Ascending aorta (tissue), 2 donors: ENCODE measurements around the gene ENAM. TPM values are rescaled to one million over a fixed set of nuclear protein-coding genes. Genes with fewer than 3 reads are reported as not detected.
"Not testable (repeated sequence)": the region's sequence is repeated elsewhere in the genome, so short reads cannot be mapped to it uniquely, and the experiment has no call there.

ENCODE experiments used
- DNase-seq, 2 donors: peaks; one replicate each; pipeline ENCODE4 v3.0.0-alpha.2; 2019; ENCODE audit warnings: low spot score in 2 of 2
- H3K27ac ChIP-seq, 2 donors: fragments of 200-600 bp; sonication (generic); one replicate each; pipeline ENCODE4 v1.5.1; 2016 to 2017; ENCODE audit warnings: mild to moderate bottlenecking in 1 of 2
- H3K27me3 ChIP-seq: fragments of 200-600 bp; sonication (generic); one replicate; pipeline ENCODE4 v1.5.1; 2017
- H3K36me3 ChIP-seq, 2 donors: fragments of 200-600 bp; sonication (generic); one replicate each; pipeline ENCODE4 v1.5.1; 2016
- H3K4me1 ChIP-seq, 2 donors: fragments of 200-600 bp; sonication (generic); one replicate each; pipeline ENCODE4 v1.5.1; 2016 to 2017; ENCODE audit warnings: mild to moderate bottlenecking in 1 of 2
- H3K4me3 ChIP-seq, 2 donors: fragments of 200-600 bp; sonication (generic); one replicate each; pipeline ENCODE4 v1.5.1; 2016 to 2017; ENCODE audit warnings: mild to moderate bottlenecking in 1 of 2
- H3K9me3 ChIP-seq, 2 donors: fragments of 200-600 bp; sonication (generic); one replicate each; pipeline ENCODE4 v1.5.1; 2016
- intact Hi-C: fragments of 100-400 bp; cut with DNase I; formaldehyde crosslinking; loops from one replicate; pipeline ENCODE4 v1.15.1; 2023
- total RNA-seq: library from RNA; depleted of rRNA; stranded (reverse); fragments of >200 nt; gene quantifications from one replicate; pipeline ENCODE4 v1.1.0, GENCODE V29; 2016
- TF ChIP-seq, protein P1 (sequence below), 3 experiments: fragments of 200-600 bp in 2 of 3; fragments of 450-650 bp in 1 of 3; sonication (generic) in 2 of 3; IDR thresholded peaks; one replicate each; pipeline ENCODE4 v1.5.1; 2016 to 2019; ENCODE audit warnings: antibody characterized with exemption in 3 of 3, mild to moderate bottlenecking in 1 of 3, moderate library complexity in 1 of 3

Gene ENAM
- total RNA-seq, 1 donor from 2014 or later, result not detected

DNA sequence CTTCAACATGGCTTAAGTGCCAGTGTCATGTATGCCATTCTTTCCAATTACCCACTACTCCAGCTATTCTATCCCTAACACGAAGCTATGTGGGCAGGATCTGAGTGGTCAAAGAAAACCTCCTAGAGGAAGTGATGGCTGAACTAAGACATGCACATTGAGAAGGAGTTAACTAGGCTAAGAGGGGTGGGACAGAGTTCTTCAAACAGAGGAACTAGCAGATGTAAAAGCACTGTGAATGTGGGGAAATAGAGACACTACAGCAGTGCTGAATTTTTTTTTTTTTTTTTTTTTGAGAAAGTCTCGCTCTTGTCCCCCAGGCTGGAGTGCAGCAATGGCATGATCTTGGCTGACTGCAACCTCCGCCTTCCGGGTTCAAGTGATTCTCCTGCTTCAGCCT lies 31.6 kb downstream of the ENAM start:
- H3K4me3 ChIP-seq, result no peak overlapping the region
- H3K27ac ChIP-seq, result no peak overlapping the region
- no peaks in the 10 kb centered on the region for H3K36me3 ChIP-seq
- no peaks in the 10 kb centered on the region for H3K4me1 ChIP-seq
- intact Hi-C loops, result no loop called here
- TF ChIP-seq, protein P1, sequence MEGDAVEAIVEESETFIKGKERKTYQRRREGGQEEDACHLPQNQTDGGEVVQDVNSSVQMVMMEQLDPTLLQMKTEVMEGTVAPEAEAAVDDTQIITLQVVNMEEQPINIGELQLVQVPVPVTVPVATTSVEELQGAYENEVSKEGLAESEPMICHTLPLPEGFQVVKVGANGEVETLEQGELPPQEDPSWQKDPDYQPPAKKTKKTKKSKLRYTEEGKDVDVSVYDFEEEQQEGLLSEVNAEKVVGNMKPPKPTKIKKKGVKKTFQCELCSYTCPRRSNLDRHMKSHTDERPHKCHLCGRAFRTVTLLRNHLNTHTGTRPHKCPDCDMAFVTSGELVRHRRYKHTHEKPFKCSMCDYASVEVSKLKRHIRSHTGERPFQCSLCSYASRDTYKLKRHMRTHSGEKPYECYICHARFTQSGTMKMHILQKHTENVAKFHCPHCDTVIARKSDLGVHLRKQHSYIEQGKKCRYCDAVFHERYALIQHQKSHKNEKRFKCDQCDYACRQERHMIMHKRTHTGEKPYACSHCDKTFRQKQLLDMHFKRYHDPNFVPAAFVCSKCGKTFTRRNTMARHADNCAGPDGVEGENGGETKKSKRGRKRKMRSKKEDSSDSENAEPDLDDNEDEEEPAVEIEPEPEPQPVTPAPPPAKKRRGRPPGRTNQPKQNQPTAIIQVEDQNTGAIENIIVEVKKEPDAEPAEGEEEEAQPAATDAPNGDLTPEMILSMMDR (IDR thresholded peaks at IDR 0.05), result no peak
- H3K9me3 ChIP-seq, result no peaks in the 10 kb centered on the region
- no peaks in the 10 kb centered on the region for H3K27me3 ChIP-seq
- no peak for DNase-seq

DNA sequence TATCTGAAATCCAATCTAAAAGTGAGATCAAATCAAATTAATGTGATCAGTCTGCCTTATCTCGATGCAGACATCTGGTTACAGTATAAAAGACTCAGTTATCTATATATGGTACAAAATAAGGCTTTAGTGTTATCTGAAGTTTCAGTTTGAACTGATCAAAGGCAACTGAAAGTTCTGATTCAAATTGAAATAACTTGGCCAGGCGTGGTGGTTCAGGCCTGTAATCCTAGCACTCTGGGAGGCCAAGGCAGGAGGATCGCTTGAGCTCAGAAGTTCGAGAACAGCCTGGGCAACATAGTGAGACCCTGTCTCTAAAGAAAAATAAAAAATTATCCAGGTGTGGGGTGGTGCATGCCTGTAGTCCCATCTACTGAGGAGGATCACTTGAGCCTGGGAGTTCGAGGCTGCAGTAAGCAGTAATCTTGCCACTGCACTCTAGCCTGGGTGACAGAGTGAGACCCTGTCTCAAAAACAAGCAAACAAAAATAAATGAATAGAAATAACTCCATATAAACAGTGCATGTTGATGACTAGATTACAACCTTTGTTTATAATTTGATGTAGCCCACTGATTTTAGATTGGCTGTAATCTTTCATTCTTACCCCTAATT lies 32.9 kb downstream of the ENAM start:
- DNase-seq, intact Hi-C loops, H3K27ac ChIP-seq, H3K4me3 ChIP-seq, H3K9me3 ChIP-seq, H3K4me1 ChIP-seq, H3K36me3 ChIP-seq, H3K27me3 ChIP-seq: not testable (repeated sequence)

DNA sequence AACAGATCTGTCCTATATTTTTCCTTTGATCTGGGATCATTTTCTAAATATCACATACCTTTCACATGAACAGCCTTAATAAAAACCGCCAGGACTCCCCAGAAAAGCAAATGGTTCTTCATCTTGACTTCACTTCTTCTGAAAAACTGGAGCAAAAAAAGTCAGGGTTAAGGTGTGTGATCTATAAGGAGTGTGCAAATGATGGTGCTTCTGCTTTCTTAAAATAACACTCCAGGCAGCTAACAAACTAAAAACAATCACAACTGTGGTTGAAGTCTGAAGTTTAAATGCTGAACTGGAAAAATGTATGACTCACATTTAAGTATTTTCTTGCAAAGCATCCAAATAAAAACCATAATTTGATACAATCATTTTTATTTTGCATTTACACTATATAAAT lies 37.8 kb downstream of the ENAM start, which contains the start of gene JCHAIN:
Gene JCHAIN, minus strand, starts transcription at position 140 of the 400 bp plus-strand sequence. Its CDS starts 18 bp downstream, at position 122.
- TF ChIP-seq, protein P1 (IDR thresholded peaks at IDR 0.05), result no peak
- Histone ChIP-seq H3K4me3 (no peak within 1 kb of the TSS), H3K27ac (no peak within 1 kb of the TSS), H3K27me3 (no peaks in the 10 kb centered on the region), H3K9me3 (no peaks in the 10 kb centered on the region), H3K4me1 (no peaks in the 10 kb centered on the region), H3K36me3 (no peaks in the 10 kb centered on the region)
- intact Hi-C loops, result no loop called here
- no peak for DNase-seq

DNA sequence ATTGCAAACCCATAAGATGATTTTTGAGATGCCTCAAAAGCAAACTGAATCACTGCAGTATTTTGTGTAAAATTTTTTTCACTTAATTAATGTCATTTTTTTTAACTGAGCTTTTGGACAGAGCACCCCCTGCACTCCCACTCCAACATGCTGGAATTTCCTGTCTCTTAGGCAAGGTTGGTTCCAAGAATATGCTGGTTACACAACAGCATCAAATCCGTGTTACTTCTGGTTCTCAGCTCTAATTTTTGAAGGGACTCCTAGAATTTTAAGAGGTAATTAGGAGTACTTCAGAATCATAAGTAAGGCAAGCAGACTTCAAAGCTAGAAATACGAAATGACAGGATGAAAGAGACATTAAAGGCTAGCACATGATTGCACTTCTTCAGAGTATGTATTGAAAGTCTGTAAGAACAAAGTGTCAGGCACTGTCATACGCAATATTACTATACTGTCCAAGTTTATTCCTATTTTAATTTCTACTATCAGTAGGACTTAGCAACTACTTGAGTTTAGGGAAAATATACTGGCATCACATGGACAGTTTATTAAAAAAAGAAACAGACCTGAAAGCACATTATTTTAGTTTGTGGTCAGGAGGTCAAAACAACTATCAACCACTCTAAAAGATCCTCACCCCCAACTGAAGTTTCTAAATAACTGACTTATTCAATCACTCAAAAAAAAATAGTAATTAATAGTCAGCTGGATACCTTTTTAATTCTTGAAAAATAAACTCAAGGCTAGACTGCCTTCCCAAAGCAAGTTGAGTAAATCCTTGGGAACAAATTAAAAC lies 39.4 kb downstream of the ENAM start:
- Histone ChIP-seq H3K9me3 (no peaks in the 10 kb centered on the region), H3K36me3 (no peaks in the 10 kb centered on the region)

DNA sequence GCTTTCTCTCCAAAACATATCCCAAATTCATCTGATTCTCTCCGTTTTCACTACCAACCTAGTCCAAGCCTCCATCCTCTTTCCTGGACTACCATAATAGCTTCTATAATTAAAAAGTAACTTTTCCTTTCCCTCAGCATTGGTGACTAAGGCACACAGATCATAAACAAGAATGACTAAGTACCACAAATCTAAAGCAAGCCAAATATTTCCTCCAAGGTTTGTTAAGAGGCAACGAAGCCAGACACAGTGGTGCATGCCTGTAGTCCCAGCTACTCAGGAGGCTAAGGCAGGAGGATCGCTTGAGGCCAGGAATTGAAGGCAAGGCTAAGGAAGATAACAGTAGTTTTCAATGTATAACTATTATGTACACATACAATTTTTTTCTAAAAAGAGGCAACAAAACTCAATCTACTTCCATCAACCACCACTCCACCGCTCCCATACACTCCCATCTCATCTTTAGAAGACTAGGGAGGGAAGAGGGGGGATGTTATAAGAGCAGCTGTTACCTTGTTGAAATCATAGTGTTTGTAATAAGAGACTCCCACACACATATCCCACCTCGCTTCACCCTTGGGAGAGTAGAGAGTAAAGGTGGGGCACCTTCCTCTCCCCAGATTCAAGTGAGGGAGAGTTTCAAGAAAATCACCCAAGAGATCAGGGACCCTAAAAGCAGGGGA lies 41.9 kb downstream of the ENAM start:
- intact Hi-C loops, result no loop called here
- no peaks in the 10 kb centered on the region for H3K9me3 ChIP-seq
- H3K4me1 ChIP-seq, result no peaks in the 10 kb centered on the region
- H3K27me3 ChIP-seq, result no peaks in the 10 kb centered on the region
- TF ChIP-seq, protein P1 (IDR thresholded peaks at IDR 0.05), result no peak
- H3K27ac ChIP-seq, result no peak overlapping the region
- no peak overlapping the region for H3K4me3 ChIP-seq
- H3K36me3 ChIP-seq, result no peaks in the 10 kb centered on the region
- DNase-seq, result no peak

More for the DNA sequence above, 39.4 kb downstream of the ENAM start:
- Histone ChIP-seq H3K4me1 (no peaks in the 10 kb centered on the region), H3K4me3 (no peak overlapping the region), H3K27me3 (no peaks in the 10 kb centered on the region), H3K27ac (no peak overlapping the region)
- no peak for DNase-seq
- TF ChIP-seq, protein P1 (IDR thresholded peaks at IDR 0.05), result no peak
- intact Hi-C loops, result no loop called here

DNA sequence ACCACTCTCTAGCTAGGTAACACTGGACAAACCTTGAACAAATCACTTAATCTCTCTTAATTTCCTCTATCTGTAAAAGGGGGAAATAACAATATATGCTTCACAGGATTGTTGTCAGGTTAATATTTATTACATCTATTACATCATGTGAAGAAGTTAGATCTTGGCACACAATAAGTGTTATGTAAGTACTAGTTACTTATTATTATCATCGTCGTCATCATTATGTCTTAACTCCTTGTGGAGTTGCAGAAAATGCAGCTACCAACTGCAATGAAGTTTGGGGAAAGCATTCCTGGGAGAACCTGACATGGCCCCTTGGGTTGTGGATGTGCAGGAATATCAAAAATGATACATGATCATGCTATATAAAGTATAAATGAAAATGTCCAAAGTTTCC lies 42.5 kb downstream of the ENAM start:
- no peak for DNase-seq
- intact Hi-C loops, result no loop called here
- Histone ChIP-seq H3K27ac (no peak overlapping the region), H3K36me3 (no peaks in the 10 kb centered on the region), H3K4me3 (no peak overlapping the region), H3K4me1 (no peaks in the 10 kb centered on the region), H3K9me3 (no peaks in the 10 kb centered on the region), H3K27me3 (no peaks in the 10 kb centered on the region)
- TF ChIP-seq, protein P1 (IDR thresholded peaks at IDR 0.05), result no peak
